GM21737 (cell line): ENCODE data around the gene VEGFA.
"Not testable (repeated sequence)": the region's sequence is repeated elsewhere in the genome, so short reads cannot be mapped to it uniquely, and the experiment has no call there.

Experiments used
- ATAC-seq: cut with Tn5 transposase; IDR thresholded peaks from one replicate; pipeline ENCODE4 v1.9.1; 2021; ENCODE audit warnings: mild to moderate bottlenecking, moderate library complexity; ENCODE audit not compliant: unreplicated experiment

VEGFA gene

GRCh38 chr6:43801495-43802181 lies 31.6 kb downstream of the VEGFA start:
- no peak for ATAC-seq

DNA sequence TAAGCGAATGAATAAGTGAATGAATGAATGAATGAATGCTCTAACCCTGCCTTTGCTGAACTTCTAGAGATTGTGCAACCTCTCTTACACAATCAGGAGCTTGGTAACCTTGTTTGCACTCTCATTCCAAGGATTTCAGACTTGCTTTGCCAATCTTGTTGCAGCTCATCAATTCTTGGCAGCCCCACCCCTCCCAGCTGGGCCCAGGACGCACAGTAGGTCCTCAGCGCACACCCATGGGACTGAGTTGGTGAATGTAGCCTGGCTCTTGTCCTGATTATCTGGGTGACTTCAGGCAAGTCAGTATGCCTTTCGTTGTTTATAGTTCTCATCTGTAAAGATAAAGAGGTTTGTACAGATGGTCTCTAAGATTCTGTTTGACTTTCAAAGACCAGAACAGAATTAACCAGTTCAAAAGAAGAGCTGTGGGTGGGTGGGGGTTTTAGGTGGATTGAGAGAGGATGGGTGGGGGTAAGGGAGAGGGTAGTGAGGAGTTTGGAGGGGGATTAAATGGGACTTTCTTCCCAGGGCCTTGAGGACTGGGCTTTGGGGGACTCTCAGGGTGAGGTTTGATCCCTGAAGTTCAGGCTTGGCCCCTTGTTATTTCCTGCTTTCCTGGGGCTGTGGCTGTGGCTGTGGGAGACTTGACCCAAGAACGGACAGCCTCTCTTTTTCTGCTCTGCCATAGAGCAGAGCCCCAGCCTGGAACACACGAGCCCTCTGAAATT lies 33.2 kb downstream of the VEGFA start:
- ATAC-seq: no peak

GRCh38 chr6:43803783-43804549 lies 34.0 kb downstream of the VEGFA start:
- no peak for ATAC-seq

DNA sequence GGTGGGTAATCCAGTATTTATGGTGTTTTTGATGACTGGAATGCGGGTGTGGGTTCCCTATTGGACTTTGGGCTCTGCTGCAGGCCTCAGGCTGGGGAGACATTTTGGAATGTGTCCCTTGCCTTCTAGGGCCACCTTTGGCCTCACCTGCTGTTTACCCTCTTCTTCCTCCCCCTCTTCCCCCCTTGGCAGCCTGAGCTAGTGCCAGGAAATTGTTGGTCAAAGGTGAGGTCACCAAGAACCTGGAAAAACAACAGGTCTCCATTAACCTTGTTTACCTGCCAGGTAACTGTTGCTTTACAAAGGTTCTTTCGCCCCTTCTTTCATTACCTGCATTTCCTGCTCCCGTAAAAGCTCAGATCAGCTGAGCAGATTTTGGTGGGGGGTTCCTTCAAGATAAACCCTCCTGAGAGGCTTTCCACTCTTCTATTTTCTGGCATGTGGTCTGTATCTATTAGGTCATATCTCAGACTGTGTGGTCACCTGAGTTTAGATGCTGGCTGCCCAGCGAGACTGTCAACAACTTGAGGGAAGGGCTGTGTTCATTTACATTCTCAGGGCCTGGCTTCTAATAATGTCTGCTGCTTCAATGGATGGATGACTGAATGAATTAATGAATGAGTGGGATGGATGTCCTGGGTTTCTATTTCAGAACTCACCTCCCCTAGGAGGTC lies 34.7 kb downstream of the VEGFA start:
- no peak for ATAC-seq

GRCh38 chr6:43805699-43806042 lies 35.7 kb downstream of the VEGFA start:
- ATAC-seq: no peak

DNA sequence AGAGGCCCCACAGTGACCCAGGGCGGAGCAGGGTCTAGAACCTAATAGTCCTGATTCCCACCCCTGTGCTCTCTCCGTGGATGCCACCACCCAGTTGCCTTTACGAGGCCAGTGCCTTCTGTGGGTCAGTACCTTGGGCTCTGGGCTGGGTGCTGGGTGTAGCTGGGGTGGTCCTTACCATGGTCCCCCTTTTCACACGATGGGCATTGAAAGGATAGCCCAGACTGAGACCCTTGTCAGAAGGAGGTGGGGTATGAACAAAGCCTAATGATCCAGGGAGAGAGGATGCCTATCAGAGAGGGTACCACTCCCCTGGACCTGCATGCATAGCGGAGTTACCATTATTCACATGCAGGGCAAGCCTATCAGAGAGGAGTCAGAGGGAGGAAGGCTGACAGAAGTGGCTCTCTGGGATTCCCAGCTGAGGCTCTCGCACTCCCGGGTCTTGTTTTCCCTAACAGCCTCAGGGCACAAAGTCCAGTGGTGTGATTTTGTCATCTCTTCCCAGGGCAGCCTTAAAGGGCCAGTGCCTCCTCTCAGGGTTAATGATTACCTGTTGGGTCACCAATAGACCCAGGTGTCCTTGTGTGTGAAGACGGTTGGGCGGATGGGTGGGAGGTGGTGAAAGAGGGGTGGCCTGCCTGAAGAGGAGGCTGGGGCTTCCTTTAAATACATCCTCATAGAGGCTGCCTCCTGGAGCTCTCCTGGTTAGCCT lies 36.2 kb downstream of the VEGFA start:
- ATAC-seq: no peak

GRCh38 chr6:43806758-43807227 lies 36.8 kb downstream of the VEGFA start:
- ATAC-seq: no peak

GRCh38 chr6:43807228-43808061 lies 37.4 kb downstream of the VEGFA start:
- no peak for ATAC-seq

DNA sequence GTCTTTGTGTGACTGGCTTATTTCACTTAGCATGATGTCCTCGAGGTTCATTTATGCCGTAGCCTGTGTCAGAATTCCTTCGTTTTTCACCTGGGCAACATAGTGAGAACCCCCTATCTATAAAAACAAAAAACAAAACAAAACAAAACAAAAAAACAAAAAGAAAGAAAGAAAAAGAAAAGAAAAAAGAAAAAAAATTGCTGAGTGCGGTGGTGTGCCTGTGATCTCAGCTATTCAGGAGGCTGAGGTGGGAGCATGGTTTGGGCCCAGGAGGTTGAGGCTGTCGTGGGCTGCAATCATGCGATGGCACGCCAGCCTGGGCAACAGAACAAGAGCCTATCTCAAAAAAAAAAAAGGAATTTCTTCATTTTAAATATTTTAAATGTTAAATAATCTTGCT lies 38.4 kb downstream of the VEGFA start:
- ATAC-seq: no peak

DNA sequence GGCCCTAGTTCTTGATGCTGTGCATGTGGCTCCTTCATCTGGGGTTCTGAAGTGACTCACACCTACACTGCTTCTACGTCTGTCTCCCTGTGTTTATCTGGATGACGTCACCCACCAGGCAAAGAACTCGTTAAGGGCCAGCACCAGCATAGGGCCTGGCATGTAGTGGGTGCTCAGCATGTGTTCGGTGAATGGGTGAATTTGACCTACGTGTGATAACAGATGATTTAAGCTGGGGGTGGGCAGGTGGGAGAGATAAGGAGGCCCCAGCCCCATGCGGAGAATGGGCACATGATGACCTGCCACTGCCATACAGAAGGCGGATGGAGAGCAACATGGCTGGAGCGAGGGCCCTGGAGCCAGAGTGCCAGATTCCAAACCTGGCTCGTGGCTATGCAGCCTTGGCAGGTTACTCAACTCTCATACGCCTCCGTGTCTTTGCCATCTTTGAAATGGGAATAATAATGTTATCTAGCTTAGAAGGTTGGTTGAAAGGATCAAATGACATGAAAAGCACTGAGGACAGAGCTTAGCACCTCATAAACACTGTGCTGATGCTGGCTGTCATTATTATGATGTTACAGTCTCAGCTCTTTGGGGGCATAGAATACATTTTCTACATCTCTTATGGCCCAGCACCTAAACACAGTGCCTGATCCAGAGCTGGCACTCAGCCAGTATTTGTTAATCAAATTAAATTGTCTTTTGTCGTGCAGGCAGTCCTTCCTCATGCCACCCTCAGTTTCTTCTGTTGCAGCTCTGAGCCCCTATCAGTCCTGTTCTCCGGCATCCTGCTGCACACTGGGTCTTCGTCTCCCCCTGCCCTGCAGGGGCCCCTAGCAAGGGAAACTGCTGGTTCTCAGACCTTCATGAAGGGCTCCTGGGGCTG lies 39.6 kb downstream of the VEGFA start:
- ATAC-seq: no peak

GRCh38 chr6:43810965-43811732 lies 41.1 kb downstream of the VEGFA start:
- ATAC-seq: no peak

DNA sequence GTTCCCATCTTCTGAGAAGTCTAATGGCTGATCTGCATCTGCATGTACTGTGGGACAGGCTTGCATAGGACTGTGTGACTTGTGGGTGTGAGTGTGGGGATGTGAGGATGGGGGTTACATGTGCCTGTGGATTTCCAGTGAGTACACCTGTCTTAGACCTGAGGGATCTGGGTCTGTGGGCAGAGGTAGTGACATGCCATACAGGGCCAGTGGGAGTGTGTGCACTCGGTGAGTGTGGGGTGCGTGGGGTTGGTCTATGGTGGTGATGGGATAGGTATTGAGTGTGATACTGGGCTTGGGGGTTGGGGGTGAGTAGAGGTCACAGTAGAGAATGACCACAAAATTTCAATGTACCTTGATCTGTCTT lies 41.7 kb downstream of the VEGFA start:
- no peak for ATAC-seq

DNA sequence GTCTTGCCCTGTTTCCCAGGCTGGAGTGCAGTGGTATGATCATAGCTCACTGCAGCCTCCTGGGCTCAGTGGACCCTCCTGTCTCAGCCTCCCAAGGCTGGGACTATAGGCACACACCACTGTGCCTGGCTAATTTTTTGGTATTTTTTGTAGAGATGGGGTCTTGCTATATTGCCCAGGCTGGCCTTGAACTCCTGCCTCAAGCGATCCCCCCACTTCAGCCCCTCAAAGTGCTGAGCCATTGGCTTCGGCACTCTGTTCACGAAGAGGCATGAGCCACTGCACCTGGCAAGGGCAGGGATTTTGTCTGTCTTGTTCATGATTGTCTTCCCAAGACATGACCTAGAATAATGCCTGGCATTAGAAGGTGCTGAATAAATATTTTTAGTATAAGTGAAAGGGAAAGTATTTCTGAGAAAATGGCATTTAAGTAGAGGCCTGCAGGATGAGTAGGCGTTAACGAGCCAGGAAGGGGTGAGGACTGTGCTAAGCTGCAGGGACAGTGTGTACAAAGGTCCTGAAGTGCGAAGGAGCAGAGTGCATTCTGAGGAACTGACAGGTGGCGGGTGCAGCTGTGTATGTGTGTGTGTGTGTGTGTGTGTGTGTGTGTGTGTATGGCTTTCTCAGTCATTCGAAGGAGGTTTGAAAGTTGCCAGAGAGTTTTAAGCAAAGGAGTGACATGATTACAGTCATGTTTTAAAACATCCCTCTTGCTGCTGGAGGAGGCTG lies 43.0 kb downstream of the VEGFA start:
- no peak for ATAC-seq

DNA sequence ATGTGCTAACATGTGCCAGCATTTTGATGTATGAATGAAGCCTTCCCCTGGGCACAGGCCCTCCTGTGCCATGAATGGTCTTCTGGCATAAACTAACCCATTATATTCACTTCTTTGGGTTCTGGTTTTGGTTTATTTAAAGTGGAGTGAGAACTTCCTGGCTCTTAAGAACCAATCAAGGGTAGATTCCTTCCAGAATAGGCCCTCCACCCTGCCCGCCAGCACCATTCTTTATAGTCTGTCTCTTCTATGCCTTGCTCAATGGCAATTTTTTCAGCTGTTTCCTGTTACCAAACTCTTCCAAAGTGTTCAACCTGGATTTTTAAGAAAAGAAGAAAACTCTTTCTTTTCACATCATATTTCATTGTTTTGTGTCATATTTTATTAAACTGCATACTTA lies 44.1 kb downstream of the VEGFA start:
- no peak for ATAC-seq

DNA sequence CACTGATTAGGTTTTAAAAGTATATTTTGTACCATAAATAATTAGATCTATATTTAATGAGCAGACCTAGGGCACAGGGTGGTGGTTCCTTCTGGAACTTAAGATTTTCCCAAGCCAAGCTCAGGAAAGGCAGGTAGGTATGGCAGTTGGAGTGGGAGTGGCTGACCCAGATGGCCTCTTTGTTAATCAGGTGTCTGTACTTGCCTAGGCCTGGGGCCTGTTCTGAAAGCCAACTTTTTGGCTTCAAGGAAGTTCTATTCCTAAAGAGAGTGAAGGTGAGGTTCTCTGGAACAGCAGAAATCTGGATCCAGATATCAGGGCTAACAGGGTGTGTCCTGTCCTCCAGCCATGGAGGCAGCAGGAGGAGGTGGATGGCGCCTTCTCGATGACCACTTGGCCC lies 44.9 kb downstream of the VEGFA start:
- no peak for ATAC-seq

GRCh38 chr6:43817192-43817591 lies 47.2 kb downstream of the VEGFA start:
- no peak for ATAC-seq

DNA sequence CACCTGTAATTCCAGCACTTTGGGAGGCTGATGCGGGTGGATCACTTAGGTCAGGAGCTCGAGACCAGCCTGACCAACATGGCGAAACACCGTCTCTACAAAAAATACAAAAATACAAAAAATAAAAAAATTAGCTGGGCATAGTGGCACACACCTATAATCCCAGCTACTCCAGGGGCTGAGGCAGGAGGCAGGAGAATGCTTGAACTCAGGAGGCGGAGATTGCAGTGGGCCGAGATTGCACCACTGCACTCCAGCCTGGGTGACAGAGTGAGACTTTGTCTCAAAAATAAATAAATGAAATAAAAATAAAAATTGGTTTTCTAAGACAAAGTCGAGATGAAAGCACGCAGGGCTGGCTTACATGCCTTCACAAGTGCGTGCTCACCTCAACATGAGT lies 49.0 kb downstream of the VEGFA start:
- ATAC-seq: not testable (repeated sequence)
